UCSD-AML1 (cell line): ENCODE measurements around the gene CASS4.
A peak's percentile ranks its signal among the peaks of the same experiment; 100 is the strongest.

Experiments used
- DNase-seq: peaks from one replicate; lab custom pipeline; 2025; ENCODE audit not compliant: unreplicated experiment; lab: John Stamatoyannopoulos, UW

The CASS4 gene

GRCh38 chr20:56443654-56444540 is 31.8 kb downstream of the CASS4 start:
- no peak for DNase-seq

GRCh38 chr20:56445130-56445529 is 33.1 kb downstream of the CASS4 start:
- DNase-seq: no peak

- DNase-seq: no peak
Measured at GRCh38 chr20:56445540-56445939, 33.5 kb downstream of the CASS4 start.

- DNase-seq: no peak
Measured at GRCh38 chr20:56447227-56447626, 35.2 kb downstream of the CASS4 start.

GRCh38 chr20:56449459-56449858 is 37.4 kb downstream of the CASS4 start:
- no peak for DNase-seq

- DNase-seq: no peak
Measured at GRCh38 chr20:56451056-56451765, 39.2 kb downstream of the CASS4 start.

- DNase-seq: no peak
Measured at GRCh38 chr20:56453352-56453751, 41.3 kb downstream of the CASS4 start.

- DNase-seq: no peak
Measured at GRCh38 chr20:56454754-56455153, 42.7 kb downstream of the CASS4 start.

GRCh38 chr20:56458206-56458821 is 46.3 kb downstream of the CASS4 start:
- no peak for DNase-seq

- no peak for DNase-seq
Measured at GRCh38 chr20:56460459-56460858, 48.4 kb downstream of the CASS4 start.

- no peak for DNase-seq
Measured at GRCh38 chr20:56461576-56461975, 49.5 kb downstream of the CASS4 start.

- no peak for DNase-seq
Measured at GRCh38 chr20:56463428-56463827, 51.4 kb downstream of the CASS4 start.

- DNase-seq: no peak
Measured at GRCh38 chr20:56465997-56466396, 53.9 kb downstream of the CASS4 start.

GRCh38 chr20:56467968-56468315 is 55.9 kb downstream of the CASS4 start:
- no peak for DNase-seq

- DNase-seq: peak; percentile 97
Measured at GRCh38 chr20:56468316-56469076, 56.4 kb downstream of the CASS4 start, which contains the start of gene RTF2. RTF2 (plus strand) TSS chr20:56468627; CDS start chr20:56468698, 71 bp downstream.

GRCh38 chr20:56469077-56469449 is 57.0 kb downstream of the CASS4 start:
- no peak for DNase-seq

GRCh38 chr20:56483970-56484369 is 71.9 kb downstream of the CASS4 start:
- DNase-seq: no peak

- no peak for DNase-seq
Measured at GRCh38 chr20:56487216-56487615, 75.2 kb downstream of the CASS4 start.

- DNase-seq: no peak
Measured at GRCh38 chr20:56488566-56488965, 76.5 kb downstream of the CASS4 start.

GRCh38 chr20:56501116-56501515 is 89.1 kb downstream of the CASS4 start:
- DNase-seq: no peak

GRCh38 chr20:56503916-56504315 is 91.9 kb downstream of the CASS4 start:
- DNase-seq: no peak
